ENCODE results near the gene IRGQ.
"Not testable (repeated sequence)": the region's sequence is repeated elsewhere in the genome, so short reads cannot be mapped to it uniquely, and the experiment has no call there.

The IRGQ gene

GRCh38 chr19:43591904-43592772 is 3.8 kb downstream of the IRGQ start:
- Histone ChIP-seq H3K79me2 (ENCODE audit: insufficient read depth, low read length) (peaks cover 33% of the 10 kb centered on the region), H4K20me1 (ENCODE audit: insufficient read depth, low read length) (peaks cover 20% of the 10 kb centered on the region; the same call in 1 of the 2 replicates), H3K36me3 (ENCODE audit: insufficient read depth, low read length) (peaks cover 33% of the 10 kb centered on the region), H3K27me3 (ENCODE audit: insufficient read depth, low read length, poor library complexity) (no peaks in the 10 kb centered on the region), H3K4me2 (ENCODE audit: insufficient read depth, low read length) (no peak overlapping the region), H3K9ac (ENCODE audit: low read depth, low read length) (no peak overlapping the region), H3K27ac (ENCODE audit: low read length) (no peak overlapping the region), H3K9me3 (ENCODE audit: insufficient read depth, low read length, severe bottlenecking) (no peaks in the 10 kb centered on the region), H3K4me1 (ENCODE audit: insufficient read depth, low read length) (peaks cover 24% of the 10 kb centered on the region), H3K4me3 (ENCODE audit: low read depth in 1 of 2, low read length in 2 of 2) (no peak overlapping the region), H2AFZ (ENCODE audit: low read depth, low read length) (no peak overlapping the region)
- ATAC-seq (ENCODE audit: insufficient read depth, low read depth): no peak
- no peak for TF ChIP-seq CTCF (IDR thresholded peaks at IDR 0.05; ENCODE audit: borderline replicate concordance, extremely low read depth, low read length, poor library complexity, severe bottlenecking)
- TF ChIP-seq EZH2 (IDR thresholded peaks at IDR 0.05; ENCODE audit: borderline replicate concordance, low read depth, low read length, severe bottlenecking): no peak
- no peak for DNase-seq

- Histone ChIP-seq H3K36me3 (ENCODE audit: insufficient read depth, low read length) (peaks cover 38% of the 10 kb centered on the region), H3K9ac (ENCODE audit: low read depth, low read length) (no peak overlapping the region), H3K4me2 (ENCODE audit: insufficient read depth, low read length) (no peak overlapping the region), H3K27me3 (ENCODE audit: insufficient read depth, low read length, poor library complexity) (no peaks in the 10 kb centered on the region), H3K9me3 (ENCODE audit: insufficient read depth, low read length, severe bottlenecking) (no peaks in the 10 kb centered on the region), H4K20me1 (ENCODE audit: insufficient read depth, low read length) (peaks cover 20% of the 10 kb centered on the region; the same call in 1 of the 2 replicates), H3K27ac (ENCODE audit: low read length) (no peak overlapping the region), H3K4me1 (ENCODE audit: insufficient read depth, low read length) (peaks cover 11% of the 10 kb centered on the region), H2AFZ (ENCODE audit: low read depth, low read length) (no peak overlapping the region), H3K79me2 (ENCODE audit: insufficient read depth, low read length) (peaks cover 15% of the 10 kb centered on the region), H3K4me3 (ENCODE audit: low read depth in 1 of 2, low read length in 2 of 2) (no peak overlapping the region)
- ATAC-seq (ENCODE audit: insufficient read depth, low read depth): no peak
- no peak for DNase-seq
- TF ChIP-seq CTCF (IDR thresholded peaks at IDR 0.05; ENCODE audit: borderline replicate concordance, extremely low read depth, low read length, poor library complexity, severe bottlenecking) (no peak), EZH2 (IDR thresholded peaks at IDR 0.05; ENCODE audit: borderline replicate concordance, low read depth, low read length, severe bottlenecking) (no peak)
Observed at GRCh38 chr19:43589678-43590077, 6.3 kb downstream of the IRGQ start.

- no peak overlapping the region for H3K9ac ChIP-seq (ENCODE audit: low read depth, low read length)
- H2AFZ ChIP-seq (ENCODE audit: low read depth, low read length): no peak overlapping the region
- H3K79me2 ChIP-seq (ENCODE audit: insufficient read depth, low read length): peaks cover 12% of the 10 kb centered on the region; the same call in 1 of the 2 replicates
- ATAC-seq (ENCODE audit: insufficient read depth, low read depth): no peak
- peaks cover 11% of the 10 kb centered on the region for H3K4me1 ChIP-seq (ENCODE audit: insufficient read depth, low read length)
- TF ChIP-seq CTCF (IDR thresholded peaks at IDR 0.05; ENCODE audit: borderline replicate concordance, extremely low read depth, low read length, poor library complexity, severe bottlenecking): no peak
- TF ChIP-seq EZH2 (IDR thresholded peaks at IDR 0.05; ENCODE audit: borderline replicate concordance, low read depth, low read length, severe bottlenecking): no peak
- no peak for DNase-seq
- H4K20me1 ChIP-seq (ENCODE audit: insufficient read depth, low read length): peaks cover 20% of the 10 kb centered on the region; the same call in 1 of the 2 replicates
- peaks cover 36% of the 10 kb centered on the region for H3K36me3 ChIP-seq (ENCODE audit: insufficient read depth, low read length)
- no peak overlapping the region for H3K4me2 ChIP-seq (ENCODE audit: insufficient read depth, low read length)
- no peak overlapping the region for H3K4me3 ChIP-seq (ENCODE audit: low read depth in 1 of 2, low read length in 2 of 2)
- no peaks in the 10 kb centered on the region for H3K27me3 ChIP-seq (ENCODE audit: insufficient read depth, low read length, poor library complexity)
- no peaks in the 10 kb centered on the region for H3K9me3 ChIP-seq (ENCODE audit: insufficient read depth, low read length, severe bottlenecking)
- H3K27ac ChIP-seq (ENCODE audit: low read length): no peak overlapping the region
Observed at GRCh38 chr19:43589277-43589676, 6.7 kb downstream of the IRGQ start.

- H3K79me2 ChIP-seq (ENCODE audit: insufficient read depth, low read length); H2AFZ ChIP-seq (ENCODE audit: low read depth, low read length); H3K4me2 ChIP-seq (ENCODE audit: insufficient read depth, low read length): not testable (repeated sequence)
Observed at GRCh38 chr19:43587029-43587428, 8.9 kb downstream of the IRGQ start.

More at GRCh38 chr19:43587029-43587428, 8.9 kb downstream of the IRGQ start:
- not testable (repeated sequence) for H3K4me1 ChIP-seq (ENCODE audit: insufficient read depth, low read length); H3K27me3 ChIP-seq (ENCODE audit: insufficient read depth, low read length, poor library complexity); H3K9me3 ChIP-seq (ENCODE audit: insufficient read depth, low read length, severe bottlenecking); H3K27ac ChIP-seq (ENCODE audit: low read length); H3K4me3 ChIP-seq (ENCODE audit: low read depth in 1 of 2, low read length in 2 of 2); ATAC-seq (ENCODE audit: insufficient read depth, low read depth); H3K9ac ChIP-seq (ENCODE audit: low read depth, low read length); DNase-seq
- Histone ChIP-seq H3K36me3 (ENCODE audit: insufficient read depth, low read length) (peaks cover 14% of the 10 kb centered on the region), H4K20me1 (ENCODE audit: insufficient read depth, low read length) (0 out of 2 replicates have a peak, but pooled peaks cover 13% of the 10 kb centered on the region)
